ENCODE results near the gene FHL3. TPM values are rescaled to one million over a fixed set of nuclear protein-coding genes. Genes with fewer than 3 reads are reported as not detected.

FHL3 gene
- polyA plus RNA-seq, 1 of the 3 experiments (the other 2 are of a cell fraction) = 6.8 TPM

- ChIA-PET POLR2A (no interaction called here), CTCF (interaction anchor here (1.4 to 5.2 kb wide), 2 partner anchors 13 to 16 kb away, joined by 4 to 37 read pairs; partner anchors contain the start of gene SF3A3)
- WGBS (ENCODE audit: low lambda C conversion rate) = 85% methylated on average over 4 of the region's 8 CpGs
These were observed 1.8 kb downstream of the FHL3 start for GRCh38 chr1:38003261-38004250.

GRCh38 chr1:38000529-38001455 lies 4.5 kb downstream of the FHL3 start:
- DNase-seq = peak; percentile 51
- no peaks in the 10 kb centered on the region for H3K9me2 ChIP-seq
- WGBS (ENCODE audit: low lambda C conversion rate) = 50% methylated on average over 10 of the region's 13 CpGs
- H3K36me3 ChIP-seq (replicated peaks in 1 of 2; ENCODE audit: control insufficient read depth in 1 of 2, insufficient read depth in 2 of 2, low read length in 1 of 2) = peaks cover 0 to 18% of the 10 kb centered on the region in 2 experiments
- CTCF ChIA-PET = interaction anchor here (0.6 to 5.2 kb wide), 5 partner anchors 10 to 834 kb away, joined by 3 to 37 read pairs (median 3); partner anchors contain the start of gene SF3A3
- H3K4me1 ChIP-seq (ENCODE audit: control insufficient read depth in 1 of 2, insufficient read depth in 2 of 2, low read depth in 1 of 2, low read length in 1 of 2) = peaks cover 48% of the 10 kb centered on the region in 2 experiments
- peaks cover 59% of the 10 kb centered on the region for H3K79me2 ChIP-seq (ENCODE audit: insufficient read depth)
- H2AFZ ChIP-seq (ENCODE audit: low read depth) = peak overlapping the region; percentile 19; the same call in 1 of the 2 replicates
- peak overlapping the region; percentile 62 for H3K9ac ChIP-seq
- no peaks in the 10 kb centered on the region for H3K9me3 ChIP-seq
- peaks cover 24% of the 10 kb centered on the region for H3F3A ChIP-seq (replicated peaks; ENCODE audit: insufficient read depth)
- no peaks in the 10 kb centered on the region for H4K20me1 ChIP-seq (ENCODE audit: insufficient read depth)
- H3K27ac ChIP-seq (ENCODE audit: low read depth in 2 of 2, low read length in 1 of 2) = peak overlapping the region; percentile 88 to 92
- POLR2A ChIA-PET = interaction anchor here (1.1 to 1.4 kb wide), 4 partner anchors 11 to 30 kb away, joined by 3 to 5 read pairs (median 4); partner anchors contain the start of gene SF3A3
- H3K4me3 ChIP-seq (ENCODE audit: low read depth in 2 of 2, low read length in 1 of 2) = no peak overlapping the region
- peak overlapping the region; percentile 70 for H3K4me2 ChIP-seq
- H3K27me3 ChIP-seq (ENCODE audit: insufficient read depth) = no peaks in the 10 kb centered on the region
- TF ChIP-seq CTCF (IDR thresholded peaks at IDR 0.05) (no peak), YY1 (IDR thresholded peaks at IDR 0.05; ENCODE audit: low read depth) (no peak), RFX5 (IDR thresholded peaks at IDR 0.05; ENCODE audit: low read length) (no peak), ZBTB33 (IDR thresholded peaks at IDR 0.05; ENCODE audit: borderline replicate concordance, low read depth) (no peak), USF2 (IDR thresholded peaks at IDR 0.05; ENCODE audit: borderline replicate concordance, low read depth, low read length) (no peak), TAF1 (IDR thresholded peaks at IDR 0.05; ENCODE audit: borderline replicate concordance, low read depth, low read length) (no peak), SIN3A (IDR thresholded peaks at IDR 0.05; ENCODE audit: borderline replicate concordance, low read depth, low read length) (no peak), RAD21 (IDR thresholded peaks at IDR 0.05; ENCODE audit: low read length) (no peak), EP300 (IDR thresholded peaks at IDR 0.05; ENCODE audit: borderline replicate concordance in 1 of 2, low read depth in 1 of 2, low read length in 1 of 2) (no peak), PBX3 (IDR thresholded peaks at IDR 0.05) (no peak), GABPA (IDR thresholded peaks at IDR 0.05; ENCODE audit: low read depth) (no peak), USF1 (IDR thresholded peaks at IDR 0.05; ENCODE audit: borderline replicate concordance, low read depth) (no peak), TEAD4 (IDR thresholded peaks at IDR 0.05; ENCODE audit: borderline replicate concordance, insufficient read depth) (0 out of 2 replicates have a peak, but pooled peaks have one; percentile 16), SMC3 (IDR thresholded peaks at IDR 0.05; ENCODE audit: low read depth, low read length) (no peak)

More at GRCh38 chr1:38003261-38004250, 1.8 kb downstream of the FHL3 start:
- H3K27ac ChIP-seq (ENCODE audit: low read depth in 2 of 2, low read length in 1 of 2) = no peak overlapping the region
- no peaks in the 10 kb centered on the region for H3K9me3 ChIP-seq
- no peaks in the 10 kb centered on the region for H3K9me2 ChIP-seq
- no peaks in the 10 kb centered on the region for H4K20me1 ChIP-seq (ENCODE audit: insufficient read depth)
- H3K4me1 ChIP-seq (ENCODE audit: control insufficient read depth in 1 of 2, insufficient read depth in 2 of 2, low read depth in 1 of 2, low read length in 1 of 2) = peaks cover 43 to 47% of the 10 kb centered on the region in 2 experiments
- peaks cover 49% of the 10 kb centered on the region for H3K79me2 ChIP-seq (ENCODE audit: insufficient read depth)
- no peak for DNase-seq
- no peaks in the 10 kb centered on the region for H3K27me3 ChIP-seq (ENCODE audit: insufficient read depth)
- H3K9ac ChIP-seq = peak overlapping the region; percentile 75; the same call in 1 of the 2 replicates
- peaks cover 28% of the 10 kb centered on the region for H3F3A ChIP-seq (replicated peaks; ENCODE audit: insufficient read depth)
- H3K4me2 ChIP-seq = peak overlapping the region; percentile 98
- TF ChIP-seq CHD2 (IDR thresholded peaks at IDR 0.05; ENCODE audit: low read length, partially characterized antibody) (no peak), EP300 (IDR thresholded peaks at IDR 0.05; ENCODE audit: borderline replicate concordance in 1 of 2, low read depth in 1 of 2, low read length in 1 of 2) (no peak)
- H3K36me3 ChIP-seq (replicated peaks in 1 of 2; ENCODE audit: control insufficient read depth in 1 of 2, insufficient read depth in 2 of 2, low read length in 1 of 2) = peaks cover 0 to 3% of the 10 kb centered on the region in 2 experiments
- H2AFZ ChIP-seq (ENCODE audit: low read depth) = no peak overlapping the region
- H3K4me3 ChIP-seq (ENCODE audit: low read depth in 2 of 2, low read length in 1 of 2) = peak overlapping the region; percentile 66 to 68
